SK-MEL-5 (cell line): ENCODE results near the gene HOXD10. TPM values are rescaled to one million over a fixed set of nuclear protein-coding genes. Genes with fewer than 3 reads are reported as not detected.

Experiments
- DNase-seq: peaks from one replicate; pipeline ENCODE4 v3.0.0-alpha.2; 2016; ENCODE audit warnings: low read depth, low spot score
- in situ Hi-C: cut with HindIII; loops from 2 replicates; pipeline ENCODE4 v1.10.0; 2016; ENCODE audit warnings: low sequenced_read_pairs, high pct_unique_total_duplicates, low pct_unique_long_range_greater_than_20kb
- total RNA-seq: library from RNA; depleted of rRNA; stranded (reverse); fragments of >200 nt; shearing (Covaris generic); gene quantifications from 2 replicates; pipeline ENCODE4 v1.2.3, GENCODE V29; 2014

HOXD10 gene
- total RNA-seq, 1 experiment from 2014 or later = not detected

- peak; percentile 26 for DNase-seq
- in situ Hi-C loops = no loop called here
Observed at GRCh38 chr2:176136374-176137251, 20.0 kb downstream of the HOXD10 start.

- DNase-seq = no peak
- in situ Hi-C loops = no loop called here
Observed at GRCh38 chr2:176137252-176137580, 20.6 kb downstream of the HOXD10 start.

GRCh38 chr2:176137906-176138305 is 21.3 kb downstream of the HOXD10 start:
- no peak for DNase-seq
- in situ Hi-C loops = no loop called here

GRCh38 chr2:176138526-176138922 is 21.9 kb downstream of the HOXD10 start:
- in situ Hi-C loops = no loop called here
- no peak for DNase-seq

- DNase-seq = no peak
- in situ Hi-C loops = no loop called here
Observed at GRCh38 chr2:176138923-176139660, 22.5 kb downstream of the HOXD10 start.

GRCh38 chr2:176139661-176140512 is 23.3 kb downstream of the HOXD10 start:
- no peak for DNase-seq
- in situ Hi-C loops = no loop called here

- DNase-seq = peak; percentile 80
- in situ Hi-C loops = no loop called here
Observed at GRCh38 chr2:176140513-176141317, 24.1 kb downstream of the HOXD10 start.

- in situ Hi-C loops = no loop called here
- DNase-seq = no peak
Observed at GRCh38 chr2:176142281-176142680, 25.7 kb downstream of the HOXD10 start.

- no peak for DNase-seq
- in situ Hi-C loops = no loop called here
Observed at GRCh38 chr2:176145085-176145969, 28.7 kb downstream of the HOXD10 start.

- no peak for DNase-seq
- in situ Hi-C loops = no loop called here
Observed at GRCh38 chr2:176146101-176146500, 29.5 kb downstream of the HOXD10 start.

GRCh38 chr2:176146645-176147044 is 30.1 kb downstream of the HOXD10 start:
- no peak for DNase-seq
- in situ Hi-C loops = no loop called here

- no peak for DNase-seq
- in situ Hi-C loops = no loop called here
Observed at GRCh38 chr2:176147210-176147799, 30.7 kb downstream of the HOXD10 start.

GRCh38 chr2:176147800-176148496 is 31.4 kb downstream of the HOXD10 start:
- no peak for DNase-seq
- in situ Hi-C loops = no loop called here

GRCh38 chr2:176148751-176149421 is 32.3 kb downstream of the HOXD10 start:
- no peak for DNase-seq
- in situ Hi-C loops = no loop called here

- DNase-seq = no peak
- in situ Hi-C loops = no loop called here
Observed at GRCh38 chr2:176149481-176149938, 32.9 kb downstream of the HOXD10 start.
